ENCODE results near the gene OLA1.

OLA1 gene

GRCh38 chr2:174059884-174060244, 188.5 kb downstream of the OLA1 start:
- no peak for DNase-seq (ENCODE audit: extremely low read depth, insufficient read length)
- Histone ChIP-seq H3K27me3 (replicated peaks; ENCODE audit: control insufficient read depth, insufficient read depth, low read length) (no peaks in the 10 kb centered on the region), H3K4me3 (replicated peaks; ENCODE audit: low read depth, low read length) (no peak overlapping the region), H3K36me3 (ENCODE audit: control insufficient read depth, insufficient read depth, low read length) (no peaks in the 10 kb centered on the region)
- no peak for TF ChIP-seq CTCF (IDR thresholded peaks at IDR 0.05; ENCODE audit: insufficient read depth, low read length, poor library complexity, severe bottlenecking)

- DNase-seq (ENCODE audit: extremely low read depth, insufficient read length): no peak
- H3K36me3 ChIP-seq (ENCODE audit: control insufficient read depth, insufficient read depth, low read length): no peaks in the 10 kb centered on the region
- H3K4me3 ChIP-seq (replicated peaks; ENCODE audit: low read depth, low read length): no peak overlapping the region
- no peak for TF ChIP-seq CTCF (IDR thresholded peaks at IDR 0.05; ENCODE audit: insufficient read depth, low read length, poor library complexity, severe bottlenecking)
- H3K27me3 ChIP-seq (replicated peaks; ENCODE audit: control insufficient read depth, insufficient read depth, low read length): no peaks in the 10 kb centered on the region
Observed at GRCh38 chr2:174059178-174059883, 189.0 kb downstream of the OLA1 start.

GRCh38 chr2:174058456-174058855, 189.9 kb downstream of the OLA1 start:
- Histone ChIP-seq H3K27me3 (replicated peaks; ENCODE audit: control insufficient read depth, insufficient read depth, low read length) (no peaks in the 10 kb centered on the region), H3K4me3 (replicated peaks; ENCODE audit: low read depth, low read length) (no peak overlapping the region), H3K36me3 (ENCODE audit: control insufficient read depth, insufficient read depth, low read length) (no peaks in the 10 kb centered on the region)
- TF ChIP-seq CTCF (IDR thresholded peaks at IDR 0.05; ENCODE audit: insufficient read depth, low read length, poor library complexity, severe bottlenecking): no peak
- no peak for DNase-seq (ENCODE audit: extremely low read depth, insufficient read length)

GRCh38 chr2:174058026-174058425, 190.3 kb downstream of the OLA1 start:
- Histone ChIP-seq H3K36me3 (ENCODE audit: control insufficient read depth, insufficient read depth, low read length) (no peaks in the 10 kb centered on the region), H3K4me3 (replicated peaks; ENCODE audit: low read depth, low read length) (no peak overlapping the region), H3K27me3 (replicated peaks; ENCODE audit: control insufficient read depth, insufficient read depth, low read length) (no peaks in the 10 kb centered on the region)
- no peak for DNase-seq (ENCODE audit: extremely low read depth, insufficient read length)
- TF ChIP-seq CTCF (IDR thresholded peaks at IDR 0.05; ENCODE audit: insufficient read depth, low read length, poor library complexity, severe bottlenecking): no peak

GRCh38 chr2:174054926-174055325, 193.4 kb downstream of the OLA1 start:
- no peaks in the 10 kb centered on the region for H3K27me3 ChIP-seq (replicated peaks; ENCODE audit: control insufficient read depth, insufficient read depth, low read length)
- TF ChIP-seq CTCF (IDR thresholded peaks at IDR 0.05; ENCODE audit: insufficient read depth, low read length, poor library complexity, severe bottlenecking): no peak
- no peak for DNase-seq (ENCODE audit: extremely low read depth, insufficient read length)
- no peaks in the 10 kb centered on the region for H3K36me3 ChIP-seq (ENCODE audit: control insufficient read depth, insufficient read depth, low read length)
- H3K4me3 ChIP-seq (replicated peaks; ENCODE audit: low read depth, low read length): no peak overlapping the region

All from GM06990 (cell line).